Measurements from ENCODE around the gene HM13. TPM values are rescaled to one million over a fixed set of nuclear protein-coding genes. Genes with fewer than 3 reads are reported as not detected.

HM13 gene
- total and polyA plus RNA-seq, 2 of the 13 experiments (the other 11 are each of a cell fraction or from before 2014, with no cell fraction given) = 118 to 243 TPM

GRCh38 chr20:31603822-31604566 lies 89.8 kb downstream of the HM13 start (continued):
- peak; percentile 92 for TF ChIP-seq ZNF687 (CRISPR knock-in tag; IDR thresholded peaks at IDR 0.05)
- TF ChIP-seq RNF2 (conservative IDR thresholded peaks at IDR 0.05; ENCODE audit: low read depth) = 0 out of 2 replicates have a peak, but pooled peaks have one; percentile 67
- TF ChIP-seq GLMP (CRISPR knock-in tag; IDR thresholded peaks at IDR 0.05; ENCODE audit: borderline replicate concordance) = no peak
- no peak for TF ChIP-seq FOXO4 (CRISPR knock-in tag; conservative IDR thresholded peaks at IDR 0.05)
- no peak; the same call in 1 of the 2 replicates for TF ChIP-seq ZNF383 (CRISPR knock-in tag; IDR thresholded peaks at IDR 0.05; ENCODE audit: borderline replicate concordance)
- peak; percentile 92 for TF ChIP-seq MXD1 (CRISPR knock-in tag; IDR thresholded peaks at IDR 0.05)
- peak; percentile 98 for TF ChIP-seq ZMYM3 (CRISPR knock-in tag; IDR thresholded peaks at IDR 0.05)
- TF ChIP-seq CENPT (CRISPR knock-in tag; IDR thresholded peaks at IDR 0.05; ENCODE audit: low read depth) = peak; percentile 69; the same call in 1 of the 2 replicates
- TF ChIP-seq ZNF33A (CRISPR knock-in tag; IDR thresholded peaks at IDR 0.05; ENCODE audit: borderline replicate concordance) = 0 out of 2 replicates have a peak, but pooled peaks have one; percentile 79
- peak; percentile 94 for TF ChIP-seq ZBTB42 (CRISPR knock-in tag; IDR thresholded peaks at IDR 0.05)
- TF ChIP-seq PCBP1 (IDR thresholded peaks at IDR 0.05; ENCODE audit: borderline replicate concordance, low read depth, low read length) = peak; percentile 98
- peak; percentile 79; the same call in 1 of the 2 replicates for TF ChIP-seq NCOA5 (CRISPR knock-in tag; IDR thresholded peaks at IDR 0.05)
- peak; percentile 95 for TF ChIP-seq THRA (CRISPR knock-in tag; IDR thresholded peaks at IDR 0.05; ENCODE audit: borderline replicate concordance)
- peak; percentile 65; the same call in 1 of the 2 replicates for TF ChIP-seq THAP9 (CRISPR knock-in tag; IDR thresholded peaks at IDR 0.05; ENCODE audit: borderline replicate concordance)
- TF ChIP-seq ZNF333 (CRISPR knock-in tag; IDR thresholded peaks at IDR 0.05; ENCODE audit: borderline replicate concordance) = peak; percentile 72; the same call in 1 of the 2 replicates
- TF ChIP-seq NFYB (CRISPR knock-in tag; IDR thresholded peaks at IDR 0.05) = peak; percentile 64

Measured in HepG2 (cell line).